Endothelial cell of umbilical vein (primary cell): ENCODE data around the gene ADARB2.

Source experiments
- EZH2 ChIP-seq: IDR thresholded peaks from 2 replicates; pipeline ENCODE4 v1.6.1; 2012; ENCODE audit warnings: borderline replicate concordance, low read depth, mild to moderate bottlenecking, moderate library complexity, low read length, inconsistent platforms; ENCODE audit not compliant: severe bottlenecking
- POLR2AphosphoS5 ChIP-seq: IDR thresholded peaks from 2 replicates; pipeline ENCODE4 v1.6.1; 2012; ENCODE audit warnings: low read depth, mild to moderate bottlenecking, control low read depth, low read length, moderate library complexity; ENCODE audit not compliant: insufficient read depth
- TF ChIP-seq, protein P1 (sequence below), 2 donors: IDR thresholded peaks; 1 replicate in 1 of 2; 2 replicates in 1 of 2; pipeline ENCODE4 v1.5.1; 2011; ENCODE audit warnings: low read length in 2 of 2, mild to moderate bottlenecking in 2 of 2, moderate library complexity in 2 of 2, control low read depth in 1 of 2, inconsistent platforms in 1 of 2, low read depth in 1 of 2; ENCODE audit not compliant: insufficient read depth in 1 of 2; ENCODE audit errors: extremely low read depth in 1 of 2

DNA sequence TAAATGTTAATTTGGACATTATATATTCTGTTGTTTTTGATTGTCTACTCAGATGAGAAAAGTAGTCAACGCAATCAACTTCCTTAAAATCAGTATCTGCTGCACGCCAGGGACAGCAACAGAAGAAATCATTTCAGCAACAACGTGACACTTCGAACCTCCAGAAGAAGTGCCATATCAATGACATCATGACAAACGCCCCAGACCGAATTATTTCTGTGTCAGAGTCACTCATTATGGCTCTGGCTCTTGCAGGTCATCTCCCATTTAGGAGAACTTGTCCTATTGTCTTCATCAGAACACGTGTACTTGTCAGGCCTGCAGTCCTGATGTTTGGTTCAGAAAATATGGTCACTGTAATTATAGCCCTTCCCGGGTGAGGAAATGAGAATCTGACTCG, 276.3 kb downstream of the ADARB2 start:
- TF ChIP-seq, protein P1, sequence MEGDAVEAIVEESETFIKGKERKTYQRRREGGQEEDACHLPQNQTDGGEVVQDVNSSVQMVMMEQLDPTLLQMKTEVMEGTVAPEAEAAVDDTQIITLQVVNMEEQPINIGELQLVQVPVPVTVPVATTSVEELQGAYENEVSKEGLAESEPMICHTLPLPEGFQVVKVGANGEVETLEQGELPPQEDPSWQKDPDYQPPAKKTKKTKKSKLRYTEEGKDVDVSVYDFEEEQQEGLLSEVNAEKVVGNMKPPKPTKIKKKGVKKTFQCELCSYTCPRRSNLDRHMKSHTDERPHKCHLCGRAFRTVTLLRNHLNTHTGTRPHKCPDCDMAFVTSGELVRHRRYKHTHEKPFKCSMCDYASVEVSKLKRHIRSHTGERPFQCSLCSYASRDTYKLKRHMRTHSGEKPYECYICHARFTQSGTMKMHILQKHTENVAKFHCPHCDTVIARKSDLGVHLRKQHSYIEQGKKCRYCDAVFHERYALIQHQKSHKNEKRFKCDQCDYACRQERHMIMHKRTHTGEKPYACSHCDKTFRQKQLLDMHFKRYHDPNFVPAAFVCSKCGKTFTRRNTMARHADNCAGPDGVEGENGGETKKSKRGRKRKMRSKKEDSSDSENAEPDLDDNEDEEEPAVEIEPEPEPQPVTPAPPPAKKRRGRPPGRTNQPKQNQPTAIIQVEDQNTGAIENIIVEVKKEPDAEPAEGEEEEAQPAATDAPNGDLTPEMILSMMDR (IDR thresholded peaks at IDR 0.05; ENCODE audit: extremely low read depth in 1 of 2, insufficient read depth in 1 of 2, low read depth in 1 of 2, low read length in 2 of 2), result no peak
- TF ChIP-seq EZH2, result no peak
- TF ChIP-seq POLR2AphosphoS5, result no peak
